Natural killer cell treated with Interleukin-12 subunit alpha and Interleukin-12 subunit beta and Interleukin-15 and Interleukin-18, amount 100 ng/mL, for 72 hours (primary cell): ENCODE measurements around the gene TSPAN10. TPM values are rescaled to one million over a fixed set of nuclear protein-coding genes. Genes with fewer than 3 reads are reported as not detected.
A peak's percentile ranks its signal among the peaks of the same experiment; 100 is the strongest.

ENCODE experiments used
- ATAC-seq, 2 donors: fragments of 150-1000 bp; cut with Tn5 transposase in 1 of 2; sonication (Bioruptor Pico), chemical (Tn5 transposase) in 1 of 2; 2 replicates each; pipeline ENCODE4 v1.10.0; 2021
- DNase-seq: peaks from one replicate; pipeline ENCODE4 v3.0.0; 2022; ENCODE audit warnings: low spot score
- H3K27ac Mint-ChIP-seq, 2 donors: 1 replicate in 1 of 2; 2 replicates in 1 of 2; pipeline ENCODE4 v1.8.0; 2022; ENCODE audit warnings: mixed read lengths in 2 of 2, mild to moderate bottlenecking in 1 of 2, moderate library complexity in 1 of 2
- H3K27me3 Mint-ChIP-seq, 2 donors: 1 replicate in 1 of 2; 2 replicates in 1 of 2; pipeline ENCODE4 v1.8.0; 2022; ENCODE audit warnings: mixed read lengths in 2 of 2
- H3K36me3 Mint-ChIP-seq: one replicate; pipeline ENCODE4 v1.8.0; 2022; ENCODE audit warnings: mixed read lengths
- H3K4me1 Mint-ChIP-seq, 2 donors: 1 replicate in 1 of 2; 2 replicates in 1 of 2; pipeline ENCODE4 v1.8.0; 2022; ENCODE audit warnings: low read depth in 2 of 2, mixed read lengths in 2 of 2, mild to moderate bottlenecking in 1 of 2
- H3K4me3 Mint-ChIP-seq: one replicate; pipeline ENCODE4 v1.8.0; 2022; ENCODE audit warnings: mixed read lengths
- H3K9me3 Mint-ChIP-seq: 2 replicates; pipeline ENCODE4 v1.8.0; 2022; ENCODE audit warnings: mixed read lengths
- total RNA-seq, 2 donors: library from RNA; stranded (reverse); gene quantifications; one replicate each; pipeline ENCODE4 v1.2.3, GENCODE V29; 2022

Gene TSPAN10
- total RNA-seq, 2 donors from 2014 or later: 0.50 TPM; not detected in 1

GRCh38 chr17:81681672-81682071 lies 44.7 kb downstream of the TSPAN10 start:
- H3K27ac Mint-ChIP-seq: no peak overlapping the region

GRCh38 chr17:81682565-81683207 lies 45.7 kb downstream of the TSPAN10 start:
- DNase-seq (no peak), ATAC-seq (no peak)
- no peaks in the 10 kb centered on the region for H3K27me3 Mint-ChIP-seq
- H3K4me3 Mint-ChIP-seq: peak overlapping the region; percentile 90
- H3K9me3 Mint-ChIP-seq: no peaks in the 10 kb centered on the region
- peak overlapping the region; percentile 86 to 88 for H3K27ac Mint-ChIP-seq
- no peaks in the 10 kb centered on the region for H3K36me3 Mint-ChIP-seq
- peaks cover 26 to 36% of the 10 kb centered on the region in 2 donors for H3K4me1 Mint-ChIP-seq

More at GRCh38 chr17:81681672-81682071, 44.7 kb downstream of the TSPAN10 start:
- no peak overlapping the region for H3K4me3 Mint-ChIP-seq
- DNase-seq (no peak), ATAC-seq (no peak)
- no peaks in the 10 kb centered on the region for H3K36me3 Mint-ChIP-seq
- H3K4me1 Mint-ChIP-seq: peaks cover 26 to 27% of the 10 kb centered on the region in 2 donors
- H3K9me3 Mint-ChIP-seq: no peaks in the 10 kb centered on the region
- no peaks in the 10 kb centered on the region for H3K27me3 Mint-ChIP-seq

- H3K4me1 Mint-ChIP-seq: peaks cover 26 to 36% of the 10 kb centered on the region in 2 donors
- no peak for DNase-seq
- H3K27me3 Mint-ChIP-seq: no peaks in the 10 kb centered on the region
- H3K4me3 Mint-ChIP-seq: peak overlapping the region; percentile 90
- H3K36me3 Mint-ChIP-seq: no peaks in the 10 kb centered on the region
- H3K27ac Mint-ChIP-seq: peak overlapping the region; percentile 86 to 88
- ATAC-seq: peak; percentile 0 to 4
- no peaks in the 10 kb centered on the region for H3K9me3 Mint-ChIP-seq
Observed at GRCh38 chr17:81683208-81683583, 46.2 kb downstream of the TSPAN10 start.

- peaks cover 27 to 38% of the 10 kb centered on the region in 2 donors for H3K4me1 Mint-ChIP-seq
Observed at GRCh38 chr17:81683584-81684441, 46.8 kb downstream of the TSPAN10 start, which contains the start of the genes ARL16 and HGS. Gene ARL16, minus strand, starts transcription at chr17:81683797. Its CDS starts 44 bp downstream, at chr17:81683753. Gene HGS, plus strand, starts transcription at chr17:81684011. Its CDS starts 56 bp downstream, at chr17:81684067.

GRCh38 chr17:81684442-81684911 lies 47.5 kb downstream of the TSPAN10 start:
- Mint-ChIP-seq H3K27ac (peak overlapping the region; percentile 86 to 88), H3K4me1 (peaks cover 33 to 44% of the 10 kb centered on the region in 2 donors), H3K9me3 (no peaks in the 10 kb centered on the region), H3K36me3 (no peaks in the 10 kb centered on the region), H3K4me3 (peak overlapping the region; percentile 91), H3K27me3 (no peaks in the 10 kb centered on the region)
- no peak for ATAC-seq
- DNase-seq: no peak

More at GRCh38 chr17:81683584-81684441, 46.8 kb downstream of the TSPAN10 start, which contains the start of the genes ARL16 and HGS:
- DNase-seq (peak; percentile 99), ATAC-seq (peak; percentile 97 to 99)
- H3K27me3 Mint-ChIP-seq: no peaks in the 10 kb centered on the region
- no peaks in the 10 kb centered on the region for H3K36me3 Mint-ChIP-seq
- H3K9me3 Mint-ChIP-seq: no peaks in the 10 kb centered on the region
- peak within 1 kb of the TSS; percentile 86 to 88 for H3K27ac Mint-ChIP-seq
- H3K4me3 Mint-ChIP-seq: peak within 1 kb of the TSS; percentile 91

- no peak for DNase-seq
- Mint-ChIP-seq H3K4me3 (peak overlapping the region; percentile 91), H3K9me3 (no peaks in the 10 kb centered on the region), H3K4me1 (peaks cover 34 to 48% of the 10 kb centered on the region in 2 donors), H3K27ac (peak overlapping the region; percentile 86 to 88), H3K36me3 (no peaks in the 10 kb centered on the region), H3K27me3 (no peaks in the 10 kb centered on the region)
- ATAC-seq: no peak
Observed at GRCh38 chr17:81685108-81685507, 48.1 kb downstream of the TSPAN10 start.

DNA sequence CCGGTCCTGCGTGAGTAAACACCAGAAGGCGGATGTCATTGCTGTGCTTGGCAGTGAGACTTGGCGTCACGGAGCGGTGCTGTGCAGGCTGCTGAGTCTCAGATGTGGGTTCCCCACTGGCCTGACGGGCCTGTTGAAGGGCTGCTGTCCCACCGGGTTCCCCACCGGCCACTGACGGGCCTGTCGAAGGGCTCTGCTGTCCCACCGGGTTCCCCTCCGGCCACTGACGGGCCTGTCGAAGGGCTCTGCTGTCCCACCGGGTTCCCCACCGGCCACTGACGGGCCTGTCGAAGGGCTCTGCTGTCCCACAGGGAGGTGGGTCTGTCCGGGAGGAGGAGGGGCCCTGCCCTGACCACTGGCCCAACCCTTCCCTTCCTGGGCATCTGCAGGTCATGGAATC lies 49.6 kb downstream of the TSPAN10 start:
- no peaks in the 10 kb centered on the region for H3K36me3 Mint-ChIP-seq
- H3K27me3 Mint-ChIP-seq: no peaks in the 10 kb centered on the region
- no peaks in the 10 kb centered on the region for H3K9me3 Mint-ChIP-seq
- peaks cover 34 to 52% of the 10 kb centered on the region in 2 donors for H3K4me1 Mint-ChIP-seq
- DNase-seq (no peak), ATAC-seq (no peak)
- H3K4me3 Mint-ChIP-seq: no peak overlapping the region
- H3K27ac Mint-ChIP-seq: no peak overlapping the region

DNA sequence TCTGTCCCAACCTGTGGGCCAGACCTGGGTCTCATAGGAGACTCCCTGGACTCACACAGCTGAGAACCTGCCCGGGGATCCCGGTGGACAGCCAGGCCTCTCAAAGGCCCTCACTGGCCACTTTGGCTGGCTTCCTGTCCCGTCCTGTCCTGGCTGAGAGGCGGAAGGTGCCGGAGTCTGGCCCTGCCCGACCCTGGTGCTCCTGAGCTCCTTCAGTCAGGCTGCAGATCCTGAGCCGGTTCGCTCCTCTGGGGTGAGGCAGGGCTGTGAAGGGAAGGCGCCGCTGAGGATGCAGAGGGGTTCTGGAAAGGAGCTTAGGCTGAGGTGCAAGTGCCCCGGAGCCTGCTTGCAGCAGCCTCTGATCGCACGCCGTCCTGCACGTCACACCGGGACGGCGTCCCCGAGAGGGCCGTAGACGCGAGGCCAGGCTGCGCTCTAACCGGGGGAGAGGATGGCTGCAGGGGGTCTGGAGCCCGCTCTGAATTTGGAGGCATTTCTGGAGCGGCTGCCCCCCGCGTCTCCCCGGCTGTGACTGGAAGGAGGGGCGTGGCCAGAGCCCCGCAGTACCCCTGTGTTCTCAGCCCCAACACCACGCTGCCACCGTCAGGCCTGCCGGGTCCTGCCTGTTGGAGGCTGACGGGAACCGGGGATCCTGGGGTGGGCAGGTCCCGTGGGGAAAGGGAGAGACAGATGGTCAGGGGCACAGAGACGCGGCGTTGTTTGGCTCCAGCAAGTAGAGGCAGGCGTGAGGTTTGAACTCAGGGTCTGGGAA lies 51.0 kb downstream of the TSPAN10 start:
- DNase-seq: no peak
- H3K9me3 Mint-ChIP-seq: no peaks in the 10 kb centered on the region
- no peak for ATAC-seq
- H3K36me3 Mint-ChIP-seq: no peaks in the 10 kb centered on the region
- H3K27ac Mint-ChIP-seq: no peak overlapping the region
- peaks cover 26 to 49% of the 10 kb centered on the region in 2 donors for H3K4me1 Mint-ChIP-seq
- no peak overlapping the region for H3K4me3 Mint-ChIP-seq
- H3K27me3 Mint-ChIP-seq: no peaks in the 10 kb centered on the region

- Mint-ChIP-seq H3K9me3 (no peaks in the 10 kb centered on the region), H3K4me1 (peaks cover 26 to 48% of the 10 kb centered on the region in 2 donors), H3K27ac (no peak overlapping the region), H3K36me3 (no peaks in the 10 kb centered on the region), H3K27me3 (no peaks in the 10 kb centered on the region), H3K4me3 (no peak overlapping the region)
- DNase-seq (no peak), ATAC-seq (no peak)
Observed at GRCh38 chr17:81688616-81689015, 51.6 kb downstream of the TSPAN10 start.

DNA sequence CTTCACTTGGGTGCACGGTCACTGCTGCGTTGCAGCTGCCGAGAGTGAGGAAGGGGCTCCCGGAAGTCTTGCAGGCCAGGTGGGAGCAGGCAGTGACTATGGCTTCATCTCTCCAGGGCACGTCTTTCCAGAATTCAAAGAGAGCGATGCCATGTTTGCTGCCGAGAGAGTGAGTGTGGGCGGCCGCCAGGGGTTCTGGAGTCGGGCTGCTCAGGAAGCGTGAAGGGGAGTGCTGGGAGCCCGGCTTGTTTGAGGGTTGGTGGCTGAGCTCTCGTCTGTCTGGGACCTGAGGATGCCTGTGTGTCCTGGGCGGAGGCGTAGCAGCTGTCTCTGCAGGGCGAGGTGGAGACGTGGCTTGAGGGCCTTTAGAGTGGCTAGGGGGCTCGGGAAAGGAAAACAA lies 53.1 kb downstream of the TSPAN10 start:
- no peak for ATAC-seq
- DNase-seq: no peak
- no peak overlapping the region for H3K27ac Mint-ChIP-seq
- H3K9me3 Mint-ChIP-seq: no peaks in the 10 kb centered on the region
- no peak overlapping the region for H3K4me3 Mint-ChIP-seq
- H3K27me3 Mint-ChIP-seq: no peaks in the 10 kb centered on the region
- no peaks in the 10 kb centered on the region for H3K36me3 Mint-ChIP-seq
- peaks cover 17 to 39% of the 10 kb centered on the region in 2 donors for H3K4me1 Mint-ChIP-seq

DNA sequence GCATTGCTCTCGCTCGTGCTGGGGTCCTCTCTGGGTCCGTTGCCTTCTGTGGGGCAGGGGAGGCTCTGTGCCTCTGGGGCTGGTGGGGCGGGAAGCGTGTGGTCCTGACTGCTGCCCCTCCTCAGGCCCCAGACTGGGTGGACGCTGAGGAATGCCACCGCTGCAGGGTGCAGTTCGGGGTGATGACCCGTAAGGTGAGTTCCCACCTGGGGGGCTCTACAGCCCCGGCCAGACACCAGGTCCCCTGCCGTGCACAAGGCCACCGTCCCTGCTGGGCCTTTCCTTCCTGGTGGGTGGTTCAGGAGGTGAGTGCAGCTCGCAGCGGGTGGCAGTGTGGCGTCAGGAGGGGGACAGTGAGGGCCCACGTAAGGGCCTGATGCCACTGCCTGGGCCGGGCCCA lies 53.6 kb downstream of the TSPAN10 start:
- H3K9me3 Mint-ChIP-seq: no peaks in the 10 kb centered on the region
- H3K4me3 Mint-ChIP-seq: no peak overlapping the region
- no peak for DNase-seq
- no peak overlapping the region for H3K27ac Mint-ChIP-seq
- H3K27me3 Mint-ChIP-seq: no peaks in the 10 kb centered on the region
- no peak for ATAC-seq
- H3K36me3 Mint-ChIP-seq: no peaks in the 10 kb centered on the region
- H3K4me1 Mint-ChIP-seq: peaks cover 13 to 36% of the 10 kb centered on the region in 2 donors

DNA sequence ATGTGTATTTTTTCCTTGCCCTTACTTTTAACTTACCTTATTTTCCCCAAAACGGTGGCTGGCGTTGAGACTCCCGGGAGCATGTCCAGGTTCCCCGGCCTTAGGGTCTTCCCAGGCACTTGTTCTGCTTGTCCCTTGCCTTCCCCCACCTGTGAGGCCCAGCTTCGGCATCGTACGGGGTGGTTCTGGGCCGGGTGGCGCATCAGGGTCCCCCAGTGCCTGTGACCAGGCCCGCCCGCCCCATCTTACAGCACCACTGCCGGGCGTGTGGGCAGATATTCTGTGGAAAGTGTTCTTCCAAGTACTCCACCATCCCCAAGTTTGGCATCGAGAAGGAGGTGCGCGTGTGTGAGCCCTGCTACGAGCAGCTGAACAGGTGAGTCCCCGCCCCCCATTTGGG lies 54.2 kb downstream of the TSPAN10 start:
- peaks cover 10 to 34% of the 10 kb centered on the region in 2 donors for H3K4me1 Mint-ChIP-seq

DNA sequence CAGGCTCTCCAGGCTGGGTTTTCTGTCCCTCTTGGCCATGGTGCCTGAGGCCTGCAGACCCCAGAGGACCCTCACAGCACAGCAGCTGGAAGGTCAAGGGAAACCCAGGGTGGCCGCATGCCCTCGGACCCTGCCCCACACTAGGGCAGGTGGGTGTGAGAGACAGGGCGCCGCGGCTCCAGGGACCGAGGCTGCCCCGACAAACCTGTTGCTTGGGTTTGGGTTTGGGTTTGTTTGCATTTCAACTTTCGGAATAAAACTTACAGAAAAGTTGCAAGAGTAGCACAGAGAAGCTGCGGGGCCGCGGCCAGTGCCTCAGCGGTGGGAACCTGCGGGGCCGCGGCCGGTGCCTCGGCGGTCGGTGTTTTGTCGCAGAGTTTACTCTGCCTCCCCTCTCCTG lies 54.6 kb downstream of the TSPAN10 start:
- no peak overlapping the region for H3K4me3 Mint-ChIP-seq
- no peaks in the 10 kb centered on the region for H3K9me3 Mint-ChIP-seq
- ATAC-seq: no peak

More for the DNA sequence above, 54.2 kb downstream of the TSPAN10 start:
- H3K27me3 Mint-ChIP-seq: no peaks in the 10 kb centered on the region
- no peaks in the 10 kb centered on the region for H3K9me3 Mint-ChIP-seq
- H3K27ac Mint-ChIP-seq: no peak overlapping the region
- no peak for ATAC-seq
- H3K4me3 Mint-ChIP-seq: no peak overlapping the region
- H3K36me3 Mint-ChIP-seq: no peaks in the 10 kb centered on the region
- DNase-seq: no peak

More for the DNA sequence above, 54.6 kb downstream of the TSPAN10 start:
- Mint-ChIP-seq H3K27me3 (no peaks in the 10 kb centered on the region), H3K27ac (no peak overlapping the region), H3K36me3 (no peaks in the 10 kb centered on the region), H3K4me1 (peaks cover 7 to 32% of the 10 kb centered on the region in 2 donors)
- DNase-seq: no peak
